Fibroblast of villous mesenchyme (primary cell): ENCODE measurements around the gene TRPV3. TPM values are rescaled to one million over a fixed set of nuclear protein-coding genes. Genes with fewer than 3 reads are reported as not detected.
"Not testable (repeated sequence)": the region's sequence is repeated elsewhere in the genome, so short reads cannot be mapped to it uniquely, and the experiment has no call there.

Experiments
- DNase-seq: peaks from one replicate; pipeline ENCODE4 v3.0.0-alpha.2; 2010; ENCODE audit warnings: low read depth
- H3K4me3 ChIP-seq: 2 replicates; pipeline ENCODE4 v1.5.1; 2011; ENCODE audit warnings: low read depth, mild to moderate bottlenecking, low read length
- total RNA-seq: library from RNA; depleted of rRNA; stranded (reverse); fragments of >200 nt; gene quantifications from 2 replicates; pipeline ENCODE4 v1.2.3, GENCODE V29; 2012
- TF ChIP-seq, protein P1 (sequence below): IDR thresholded peaks from 2 replicates; pipeline ENCODE4 v1.5.1; 2012; ENCODE audit warnings: low read depth, mild to moderate bottlenecking, low read length; ENCODE audit not compliant: insufficient read depth

Gene TRPV3
- total RNA-seq, 1 donor: 0.43 TPM

DNA sequence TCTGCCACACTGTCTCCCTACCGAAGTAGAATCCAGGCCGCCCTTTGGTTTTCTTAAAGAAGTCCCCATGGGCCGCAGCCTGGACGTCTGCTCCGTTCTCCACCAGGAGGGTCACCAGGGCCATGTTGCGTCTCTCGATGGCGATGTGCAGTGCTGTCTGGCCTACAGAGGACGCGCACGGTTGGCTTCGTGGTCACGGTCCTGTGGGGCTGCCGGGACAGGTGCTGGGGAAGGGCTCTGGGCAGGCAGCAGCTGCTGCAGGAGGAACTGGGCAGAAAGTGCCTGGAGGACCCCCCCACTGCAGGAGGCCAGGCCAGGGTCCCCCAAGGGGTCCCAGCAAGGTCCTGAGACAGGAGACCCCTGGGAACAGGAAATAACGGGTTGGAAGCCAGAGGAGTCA lies 32.6 kb upstream of the TRPV3 start:
- no peak overlapping the region for H3K4me3 ChIP-seq
- DNase-seq: no peak
- TF ChIP-seq, protein P1, sequence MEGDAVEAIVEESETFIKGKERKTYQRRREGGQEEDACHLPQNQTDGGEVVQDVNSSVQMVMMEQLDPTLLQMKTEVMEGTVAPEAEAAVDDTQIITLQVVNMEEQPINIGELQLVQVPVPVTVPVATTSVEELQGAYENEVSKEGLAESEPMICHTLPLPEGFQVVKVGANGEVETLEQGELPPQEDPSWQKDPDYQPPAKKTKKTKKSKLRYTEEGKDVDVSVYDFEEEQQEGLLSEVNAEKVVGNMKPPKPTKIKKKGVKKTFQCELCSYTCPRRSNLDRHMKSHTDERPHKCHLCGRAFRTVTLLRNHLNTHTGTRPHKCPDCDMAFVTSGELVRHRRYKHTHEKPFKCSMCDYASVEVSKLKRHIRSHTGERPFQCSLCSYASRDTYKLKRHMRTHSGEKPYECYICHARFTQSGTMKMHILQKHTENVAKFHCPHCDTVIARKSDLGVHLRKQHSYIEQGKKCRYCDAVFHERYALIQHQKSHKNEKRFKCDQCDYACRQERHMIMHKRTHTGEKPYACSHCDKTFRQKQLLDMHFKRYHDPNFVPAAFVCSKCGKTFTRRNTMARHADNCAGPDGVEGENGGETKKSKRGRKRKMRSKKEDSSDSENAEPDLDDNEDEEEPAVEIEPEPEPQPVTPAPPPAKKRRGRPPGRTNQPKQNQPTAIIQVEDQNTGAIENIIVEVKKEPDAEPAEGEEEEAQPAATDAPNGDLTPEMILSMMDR: no peak

DNA sequence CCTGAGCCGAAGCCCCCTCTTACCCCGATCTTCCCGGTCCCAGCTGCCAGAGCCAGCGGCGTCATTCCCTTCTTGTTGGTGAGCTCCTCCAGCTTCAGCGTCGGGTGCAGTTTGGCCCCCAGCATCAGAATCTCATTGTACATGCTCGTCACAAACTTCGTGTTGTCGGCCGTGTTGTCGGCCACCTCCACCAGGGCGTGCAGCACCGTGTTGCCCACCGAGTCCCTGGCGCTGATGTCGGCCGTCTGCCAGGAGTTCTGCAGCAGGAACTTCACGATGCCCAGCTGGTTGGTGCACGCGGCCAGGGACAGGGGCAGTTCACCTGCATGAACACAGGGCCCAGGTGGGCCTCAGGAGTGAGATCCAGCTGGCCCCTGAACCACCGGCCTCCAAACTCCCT lies 32.2 kb upstream of the TRPV3 start:
- no peak for DNase-seq
- TF ChIP-seq, protein P1: no peak
- no peak overlapping the region for H3K4me3 ChIP-seq

DNA sequence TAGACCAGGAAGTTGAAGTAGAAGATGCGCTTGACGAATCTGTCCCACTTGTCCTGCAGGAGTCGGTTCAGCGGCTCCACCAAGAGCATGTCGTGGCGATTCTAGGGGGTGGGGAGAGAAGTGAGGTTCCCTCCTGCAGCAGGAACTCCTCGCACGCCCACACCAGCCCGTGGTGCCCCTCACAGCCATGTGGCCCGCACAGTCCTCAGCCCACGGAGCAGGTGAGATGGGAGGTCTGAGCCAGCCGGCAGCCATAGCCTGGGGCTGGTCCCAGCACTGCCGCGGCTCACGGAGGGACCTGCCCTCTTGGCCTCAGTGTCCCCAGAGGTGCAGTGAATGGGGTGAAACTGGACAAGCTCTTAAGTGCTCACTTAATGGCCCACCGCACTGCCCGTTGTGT lies 28.2 kb upstream of the TRPV3 start:
- no peak for DNase-seq
- TF ChIP-seq, protein P1: no peak
- no peak overlapping the region for H3K4me3 ChIP-seq

DNA sequence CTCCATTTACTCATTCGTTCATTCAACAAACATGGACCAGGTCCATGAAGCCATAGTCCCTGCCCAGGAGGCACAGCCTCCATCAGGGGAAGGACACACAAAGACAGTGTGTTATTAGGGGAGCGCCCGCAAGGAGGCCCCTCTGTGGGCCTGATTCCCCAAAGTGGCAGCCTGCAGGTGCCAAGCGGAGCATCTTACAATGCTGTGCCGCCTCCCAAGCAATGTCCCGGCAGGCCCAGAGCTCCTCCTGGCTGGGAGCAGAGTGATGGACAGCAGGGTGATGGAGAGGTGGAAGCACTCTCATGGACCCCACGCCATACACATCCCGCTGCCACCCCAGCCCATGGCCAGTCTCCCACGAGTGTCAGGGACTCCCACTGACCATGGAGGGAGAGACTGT lies 25.8 kb upstream of the TRPV3 start:
- TF ChIP-seq, protein P1: no peak
- no peak for DNase-seq
- no peak overlapping the region for H3K4me3 ChIP-seq

DNA sequence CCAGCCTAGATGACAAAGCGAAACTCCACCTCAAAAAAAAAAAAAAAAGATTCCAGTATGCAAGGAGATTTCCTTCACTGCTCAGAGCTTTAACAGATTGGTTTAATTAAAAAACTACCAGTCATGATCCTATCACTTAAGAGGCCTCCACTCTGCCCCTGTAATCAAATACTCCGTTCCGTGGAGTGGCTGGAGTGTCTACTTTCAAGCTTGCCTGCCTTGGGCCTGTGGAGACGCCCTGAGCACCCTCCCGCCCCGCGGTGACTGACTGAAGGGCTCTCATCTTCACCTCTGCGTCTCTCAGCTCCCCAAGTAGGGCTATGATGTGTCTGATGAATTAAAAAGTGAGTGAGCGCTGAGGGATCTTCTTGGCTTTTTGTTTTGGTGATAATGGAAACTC lies 25.3 kb upstream of the TRPV3 start:
- no peak for DNase-seq
- TF ChIP-seq, protein P1: no peak
- H3K4me3 ChIP-seq: no peak overlapping the region

DNA sequence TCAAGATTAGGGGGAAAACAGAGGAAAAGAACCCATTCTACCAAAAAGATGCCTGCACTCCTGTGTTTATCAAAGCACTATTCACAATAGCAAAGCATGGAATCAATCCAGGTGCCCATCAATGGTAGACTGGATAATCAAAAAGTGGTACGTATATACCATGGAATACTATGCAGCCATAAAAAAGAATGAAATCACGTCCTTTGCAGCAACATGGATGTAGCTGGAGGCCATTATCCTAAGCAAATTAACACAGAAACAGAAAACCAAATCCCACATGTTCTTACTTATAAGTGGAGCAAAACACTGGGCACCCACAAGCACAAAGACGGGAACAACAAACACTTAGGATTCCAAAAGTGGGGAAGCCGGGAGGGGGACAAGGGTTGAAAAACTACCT lies 21.1 kb upstream of the TRPV3 start:
- DNase-seq, H3K4me3 ChIP-seq: not testable (repeated sequence)

DNA sequence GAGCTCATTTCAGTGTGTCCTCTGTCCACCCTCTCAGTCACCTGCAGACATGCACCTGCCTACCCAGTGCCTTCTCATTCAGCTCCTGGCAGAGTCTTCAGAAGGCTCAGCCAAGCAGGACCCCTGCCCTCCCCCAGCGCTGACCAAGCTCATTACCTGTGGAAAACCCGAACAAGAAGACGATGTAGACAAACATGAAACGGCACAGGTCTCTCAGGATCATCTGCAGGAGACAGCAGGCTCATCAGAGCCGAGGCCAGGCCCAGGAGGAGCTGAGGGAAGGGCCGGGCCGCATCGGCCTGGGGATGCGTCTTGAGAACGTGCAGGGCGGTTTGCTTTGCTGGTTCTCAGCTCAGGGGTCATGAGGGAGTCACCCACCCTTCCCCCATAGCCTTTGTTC lies 19.4 kb upstream of the TRPV3 start:
- TF ChIP-seq, protein P1: no peak
- DNase-seq: no peak
- no peak overlapping the region for H3K4me3 ChIP-seq
